CMK (cell line): ENCODE results near the gene INO80E.
"Not testable (repeated sequence)": the region's sequence is repeated elsewhere in the genome, so short reads cannot be mapped to it uniquely, and the experiment has no call there.

Source experiments
- DNase-seq: peaks from one replicate; pipeline ENCODE4 v3.0.0-alpha.2; 2010; ENCODE audit warnings: low read depth

Gene INO80E

GRCh38 chr16:30009990-30010843, 14.2 kb downstream of the INO80E start:
- DNase-seq: no peak

- DNase-seq: no peak
These were observed 15.0 kb downstream of the INO80E start, which contains the start of gene DOC2A for GRCh38 chr16:30010844-30011713. Gene DOC2A (minus strand): TSS chr16:30011027. CDS start chr16:30010222, 805 bp downstream.

GRCh38 chr16:30011714-30012504, 15.9 kb downstream of the INO80E start:
- DNase-seq: no peak

- not testable (repeated sequence) for DNase-seq
These were observed 16.6 kb downstream of the INO80E start for GRCh38 chr16:30012598-30012997.

GRCh38 chr16:30015450-30015849, 19.4 kb downstream of the INO80E start:
- DNase-seq: not testable (repeated sequence)

GRCh38 chr16:30016555-30017276, 20.7 kb downstream of the INO80E start:
- no peak for DNase-seq

GRCh38 chr16:30017277-30017656, 21.2 kb downstream of the INO80E start:
- no peak for DNase-seq

GRCh38 chr16:30017937-30018336, 21.9 kb downstream of the INO80E start:
- not testable (repeated sequence) for DNase-seq

GRCh38 chr16:30018731-30019158, 22.7 kb downstream of the INO80E start:
- no peak for DNase-seq

GRCh38 chr16:30022887-30023286, 26.8 kb downstream of the INO80E start, which contains the start of gene C16orf92:
Gene C16orf92 (plus strand): TSS chr16:30023198. CDS start chr16:30023341, 143 bp downstream.
- DNase-seq: no peak

GRCh38 chr16:30023586-30023985, 27.5 kb downstream of the INO80E start:
- no peak for DNase-seq

GRCh38 chr16:30024451-30024850, 28.4 kb downstream of the INO80E start:
- DNase-seq: no peak

- DNase-seq: no peak
These were observed 29.1 kb downstream of the INO80E start for GRCh38 chr16:30025156-30025555.

GRCh38 chr16:30025574-30025973, 29.5 kb downstream of the INO80E start:
- DNase-seq: no peak

GRCh38 chr16:30026449-30026848, 30.4 kb downstream of the INO80E start:
- no peak for DNase-seq

- DNase-seq: no peak
These were observed 31.8 kb downstream of the INO80E start for GRCh38 chr16:30027588-30028437.

GRCh38 chr16:30028438-30029076, 32.5 kb downstream of the INO80E start:
- no peak for DNase-seq

GRCh38 chr16:30030011-30030685, 34.1 kb downstream of the INO80E start:
- no peak for DNase-seq

GRCh38 chr16:30030841-30031413, 34.9 kb downstream of the INO80E start, which contains the start of gene TLCD3B:
Gene TLCD3B (minus strand): TSS chr16:30031271. CDS start chr16:30030527, 744 bp downstream.
- DNase-seq: no peak
